GM19397 (cell line): Measurements from ENCODE around the gene PEPD.

Source experiments
- ATAC-seq: cut with Tn5 transposase; IDR thresholded peaks from one replicate; pipeline ENCODE4 v1.9.1; 2021; ENCODE audit warnings: mild to moderate bottlenecking, moderate library complexity; ENCODE audit not compliant: unreplicated experiment

PEPD gene

DNA sequence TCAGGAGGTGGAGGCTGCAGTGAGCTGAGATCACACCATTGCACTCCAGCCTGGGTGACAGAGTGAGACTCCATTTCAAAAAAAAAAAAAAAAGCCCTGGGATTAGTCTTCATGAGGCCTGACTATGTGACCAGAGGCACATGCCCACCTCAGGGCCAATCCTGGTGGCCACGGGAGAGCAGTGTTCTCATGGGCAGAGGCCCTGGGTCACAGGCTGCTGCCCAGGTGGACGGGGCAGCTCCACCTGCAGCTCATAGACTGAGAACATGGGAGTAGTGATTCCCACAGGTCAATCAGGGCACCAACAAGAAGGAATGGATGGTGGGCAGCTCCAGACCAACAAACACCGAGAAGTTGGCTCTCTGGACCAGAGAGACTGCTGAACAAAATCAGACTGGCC, 26.1 kb upstream of the PEPD start:
- ATAC-seq: no peak

GRCh38 chr19:33546656-33547055, 25.1 kb upstream of the PEPD start:
- ATAC-seq: no peak

DNA sequence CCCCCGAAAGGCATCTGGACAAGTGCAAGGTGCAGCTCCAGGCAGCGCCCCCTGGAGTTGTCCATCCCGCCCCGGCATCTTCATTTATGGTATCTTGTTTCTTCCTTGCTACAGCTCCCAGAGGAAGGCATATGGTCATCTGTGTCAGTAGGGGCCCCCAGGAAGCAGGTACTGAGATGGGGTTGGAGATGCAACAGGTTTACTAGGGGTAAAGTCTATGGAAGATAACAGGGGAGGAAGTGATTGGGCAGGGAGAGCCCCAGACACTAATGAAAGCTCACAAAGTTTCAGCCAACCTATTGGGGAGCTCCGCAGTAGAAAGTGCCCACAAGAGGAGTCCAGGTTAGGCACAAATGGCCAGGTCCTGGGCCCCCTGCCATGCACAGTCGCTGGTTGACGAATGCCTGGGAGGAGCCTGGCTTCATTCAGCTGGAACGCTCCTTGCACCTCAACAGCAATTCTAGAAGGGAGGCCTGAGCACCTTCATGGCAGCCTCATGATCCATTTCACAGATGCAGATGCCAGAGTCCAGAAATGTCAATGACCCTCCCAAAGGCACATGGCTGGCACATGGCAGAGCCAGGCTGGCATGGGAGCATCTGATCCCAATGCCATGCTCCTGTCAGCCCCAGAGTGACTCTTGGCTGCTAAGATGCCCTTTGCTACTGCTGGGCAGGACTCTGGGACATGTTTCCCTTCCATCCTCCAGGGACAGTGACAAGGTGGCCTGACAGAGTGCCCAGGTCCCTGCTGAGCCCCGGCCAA, 23.8 kb upstream of the PEPD start:
- ATAC-seq: no peak

DNA sequence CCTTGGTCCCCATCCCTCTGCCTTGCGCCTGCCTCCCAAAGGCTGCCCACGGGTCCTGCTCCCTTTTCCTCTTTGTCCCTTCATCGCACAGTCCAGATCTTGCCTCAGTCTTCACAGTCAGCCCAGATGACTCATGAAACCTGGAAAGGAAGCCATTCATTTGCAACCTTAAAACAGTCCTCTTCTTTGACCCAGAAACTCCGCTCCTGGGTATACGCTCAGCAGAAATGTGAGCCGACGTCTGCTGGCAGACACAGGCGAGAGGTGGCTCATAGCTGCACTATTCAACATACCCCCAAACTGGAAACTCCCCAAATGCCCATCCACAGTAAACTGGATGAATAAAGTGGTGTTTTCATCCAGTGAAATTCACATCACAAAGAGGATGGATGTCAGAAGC, 13.6 kb upstream of the PEPD start:
- ATAC-seq: no peak

DNA sequence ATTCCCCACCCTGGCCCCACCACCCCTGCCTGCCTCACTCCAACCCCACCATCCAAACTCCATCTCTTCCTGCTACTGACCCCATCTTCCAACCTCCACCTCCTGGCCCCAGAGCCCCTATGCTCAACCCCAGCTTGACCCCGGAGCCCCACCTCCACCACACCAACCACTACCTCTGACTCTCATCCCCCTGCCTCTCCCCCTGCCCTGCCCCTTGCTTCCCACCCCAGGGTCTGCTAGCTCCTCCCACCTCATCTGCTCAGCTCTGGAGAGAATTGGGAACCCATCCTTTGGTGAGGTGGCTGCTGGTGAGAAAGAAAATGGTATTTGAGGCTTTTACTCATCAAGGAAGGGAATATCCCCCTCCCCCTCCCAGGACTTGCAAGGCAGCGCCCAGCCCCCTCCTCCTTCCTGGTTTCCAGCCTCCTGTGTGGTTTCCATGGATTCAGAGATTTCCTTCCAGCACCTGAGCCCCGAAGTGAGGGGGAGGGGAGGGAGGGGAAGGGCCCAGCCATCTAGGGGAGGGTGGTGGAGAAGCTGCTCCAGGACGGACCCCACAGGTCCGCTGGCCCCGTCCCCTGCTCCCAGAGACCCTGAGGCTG, 11.4 kb upstream of the PEPD start:
- no peak for ATAC-seq

DNA sequence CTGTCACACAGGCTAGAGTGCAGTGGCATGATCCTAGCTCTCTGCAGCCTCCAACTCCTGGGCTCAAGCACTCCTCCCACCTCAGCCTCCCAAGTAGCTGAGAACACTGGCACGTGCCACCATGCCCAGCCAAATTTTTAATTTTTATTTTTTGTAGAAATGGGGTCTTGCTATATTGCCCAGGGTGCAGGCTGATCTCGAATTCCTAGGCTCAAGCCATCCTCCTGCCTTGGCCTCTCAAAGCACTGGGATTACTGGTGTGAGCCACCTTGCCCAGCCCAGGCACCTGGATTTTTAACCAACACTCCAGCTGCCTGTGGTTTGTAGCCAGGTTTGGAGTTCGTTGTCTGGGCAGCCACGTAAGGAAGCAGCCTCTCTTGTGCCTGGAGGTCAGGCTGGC, 9.3 kb upstream of the PEPD start:
- ATAC-seq: no peak

GRCh38 chr19:33530296-33530695, 8.7 kb upstream of the PEPD start:
- ATAC-seq: no peak

DNA sequence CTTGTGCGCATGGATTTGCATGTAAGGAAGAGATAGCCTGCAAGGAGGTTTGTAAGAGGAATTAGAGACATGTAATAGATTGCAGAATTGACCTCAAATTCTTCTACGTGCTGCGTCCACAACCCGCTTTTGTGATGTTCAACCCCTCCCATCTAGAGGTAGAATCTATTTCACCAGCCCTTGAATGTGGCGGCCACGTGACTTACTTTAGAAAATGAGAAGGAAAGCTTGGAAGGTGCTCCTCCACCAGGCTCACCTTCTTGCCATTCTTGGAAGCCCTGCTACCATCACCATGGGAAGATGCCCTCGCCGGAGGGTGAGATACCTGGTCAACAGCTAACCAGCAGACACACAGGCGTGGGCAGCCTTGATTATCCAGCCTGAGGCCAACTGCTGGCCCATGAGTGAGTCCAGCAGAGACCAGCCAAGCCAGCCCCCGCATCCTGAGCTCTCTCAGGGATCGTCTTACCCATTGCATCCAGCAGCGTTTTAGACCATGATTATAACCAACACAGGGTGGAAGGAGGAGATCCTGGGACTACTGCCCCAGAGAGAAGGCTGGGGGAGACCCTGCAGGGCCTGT, 7.6 kb upstream of the PEPD start:
- no peak for ATAC-seq

DNA sequence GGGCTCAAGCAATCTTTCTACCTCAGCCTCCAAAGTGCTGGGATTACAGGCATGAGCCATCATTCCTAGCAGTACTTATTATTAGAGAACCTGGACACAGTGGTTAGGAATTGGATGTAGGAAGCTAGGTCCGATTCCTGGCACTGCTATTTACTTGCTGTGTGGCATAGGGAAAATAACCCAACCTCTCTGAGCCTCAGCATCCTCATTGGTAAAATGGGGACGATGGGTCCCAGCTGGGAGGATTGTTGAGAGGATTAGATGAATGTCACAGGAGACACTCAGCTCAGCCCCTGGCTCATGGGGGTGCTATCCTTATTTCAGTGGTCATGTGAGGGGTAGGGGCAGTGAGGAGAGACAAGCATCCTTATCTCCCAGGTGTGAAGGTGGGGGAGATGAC, 6.8 kb upstream of the PEPD start:
- no peak for ATAC-seq

DNA sequence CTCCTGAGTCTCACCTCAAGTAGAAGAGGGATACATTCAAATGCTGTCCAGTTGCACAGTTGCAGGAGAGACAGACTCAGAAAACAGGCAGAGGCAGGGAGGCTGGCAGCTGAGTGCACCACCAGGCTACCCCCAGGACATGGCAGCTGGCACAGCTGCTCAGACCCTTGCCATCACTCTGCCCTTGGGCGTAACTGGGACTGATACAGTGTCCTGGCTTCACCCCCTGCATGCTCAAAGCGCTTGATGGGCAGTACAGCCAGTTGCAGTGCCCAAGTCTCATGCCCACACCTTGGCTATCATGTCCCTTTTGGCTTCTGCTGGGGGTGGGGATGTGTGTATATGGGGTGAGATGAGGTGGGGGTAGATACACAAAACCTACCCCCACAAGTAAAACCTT, 5.5 kb upstream of the PEPD start:
- no peak for ATAC-seq

GRCh38 chr19:33524024-33524664, 2.6 kb upstream of the PEPD start:
- no peak for ATAC-seq

DNA sequence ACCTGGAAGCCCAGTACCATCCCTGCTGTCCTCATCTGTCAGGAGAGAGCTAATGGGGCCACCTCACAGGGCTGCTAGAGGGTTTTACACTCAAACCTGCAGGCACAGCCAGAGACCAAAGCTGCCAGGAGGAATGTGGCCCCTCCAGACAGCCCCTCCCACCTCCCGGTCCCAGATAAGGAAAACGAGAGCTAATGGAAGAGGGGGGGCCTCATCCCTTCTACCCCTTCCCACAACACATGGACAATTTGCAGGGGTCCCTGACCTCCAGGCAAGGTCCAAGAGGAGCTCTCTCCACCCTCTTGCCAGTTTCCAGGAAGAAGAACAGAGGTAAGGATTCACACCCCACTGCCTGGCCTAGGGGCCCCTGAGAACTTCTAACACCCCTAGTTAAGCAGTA, 1.6 kb upstream of the PEPD start:
- no peak for ATAC-seq

GRCh38 chr19:33522371-33522662, 726 bp upstream of the PEPD start:
- ATAC-seq: no peak

GRCh38 chr19:33520844-33521479, 629 bp downstream of the PEPD start:
- no peak for ATAC-seq

- no peak for ATAC-seq
Measured at GRCh38 chr19:33520048-33520643, 1.4 kb downstream of the PEPD start.

- no peak for ATAC-seq
Measured at GRCh38 chr19:33519416-33519815, 2.2 kb downstream of the PEPD start.

DNA sequence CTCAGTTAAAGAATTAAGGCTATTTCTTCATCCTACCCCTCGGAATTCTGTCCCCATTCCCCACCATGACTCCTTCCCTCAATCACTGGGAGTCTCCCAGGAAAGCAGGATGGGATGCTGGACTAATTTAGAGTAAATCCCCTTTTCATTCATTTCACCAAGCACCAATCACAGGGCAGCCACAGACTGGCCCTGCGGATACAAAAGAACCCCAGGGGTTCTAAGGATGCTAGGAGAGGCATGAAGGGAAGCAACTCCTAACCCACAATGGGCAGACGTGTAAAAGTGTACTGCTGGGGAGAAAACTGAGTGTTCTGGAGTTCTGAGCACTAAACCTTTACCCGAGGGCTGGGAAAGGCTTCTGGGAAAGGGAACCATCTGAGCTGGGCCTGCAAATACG, 3.0 kb downstream of the PEPD start:
- ATAC-seq: no peak

- no peak for ATAC-seq
Measured at GRCh38 chr19:33517922-33518321, 3.7 kb downstream of the PEPD start.

DNA sequence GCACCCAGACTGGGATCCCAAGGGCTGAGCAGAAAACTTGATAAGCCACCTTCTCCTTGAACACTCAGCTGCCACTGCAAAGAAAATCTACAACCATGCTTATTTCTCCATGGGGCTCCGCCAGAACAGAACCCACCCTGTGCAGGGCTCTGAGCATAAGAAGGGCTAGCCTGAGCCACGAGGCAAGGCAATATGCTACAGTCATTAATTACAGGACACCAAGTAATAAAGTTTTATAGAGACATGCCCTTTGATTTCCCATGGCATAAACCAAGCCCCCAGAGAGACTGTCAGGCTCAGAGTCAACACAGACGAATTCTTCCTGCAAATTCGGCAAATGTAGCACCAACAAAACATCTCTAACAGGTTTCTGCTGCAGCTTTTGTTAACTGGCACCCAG, 5.7 kb downstream of the PEPD start:
- no peak for ATAC-seq

DNA sequence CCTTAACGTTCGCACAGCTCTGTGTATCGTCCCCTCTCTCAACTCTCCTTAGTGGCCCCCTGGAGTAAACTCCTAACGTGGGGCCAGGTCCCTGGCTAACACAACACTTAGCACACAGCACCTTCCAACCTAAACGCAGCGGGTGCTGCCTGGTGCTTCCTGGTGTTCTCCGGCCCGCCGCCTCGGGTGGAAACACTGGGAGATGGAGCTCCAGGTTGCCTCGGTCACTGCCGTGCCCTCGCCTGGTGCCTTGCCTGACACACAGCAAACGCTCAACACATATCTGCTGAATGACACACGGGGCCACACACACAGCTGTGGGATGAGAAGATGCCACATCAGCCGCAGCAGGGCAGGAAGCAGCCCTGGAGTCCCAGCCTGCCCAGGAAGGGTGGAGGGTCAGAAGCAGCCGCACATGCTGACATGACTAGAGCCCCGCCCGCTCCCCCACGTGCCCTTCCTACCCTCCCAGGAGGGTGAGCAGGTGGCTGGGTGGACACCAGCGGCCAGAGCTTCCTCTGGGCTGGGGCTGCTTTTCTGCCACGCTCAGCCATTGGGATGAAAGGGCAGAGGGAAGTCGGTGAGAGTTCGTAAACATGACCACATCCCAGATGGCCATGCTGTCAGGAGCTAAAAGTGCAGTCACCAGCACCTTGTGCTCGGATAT, 6.6 kb downstream of the PEPD start:
- ATAC-seq: no peak

GRCh38 chr19:33513424-33513823, 8.2 kb downstream of the PEPD start:
- no peak for ATAC-seq
